ENCODE measurements around the gene FAM221B.

DNA sequence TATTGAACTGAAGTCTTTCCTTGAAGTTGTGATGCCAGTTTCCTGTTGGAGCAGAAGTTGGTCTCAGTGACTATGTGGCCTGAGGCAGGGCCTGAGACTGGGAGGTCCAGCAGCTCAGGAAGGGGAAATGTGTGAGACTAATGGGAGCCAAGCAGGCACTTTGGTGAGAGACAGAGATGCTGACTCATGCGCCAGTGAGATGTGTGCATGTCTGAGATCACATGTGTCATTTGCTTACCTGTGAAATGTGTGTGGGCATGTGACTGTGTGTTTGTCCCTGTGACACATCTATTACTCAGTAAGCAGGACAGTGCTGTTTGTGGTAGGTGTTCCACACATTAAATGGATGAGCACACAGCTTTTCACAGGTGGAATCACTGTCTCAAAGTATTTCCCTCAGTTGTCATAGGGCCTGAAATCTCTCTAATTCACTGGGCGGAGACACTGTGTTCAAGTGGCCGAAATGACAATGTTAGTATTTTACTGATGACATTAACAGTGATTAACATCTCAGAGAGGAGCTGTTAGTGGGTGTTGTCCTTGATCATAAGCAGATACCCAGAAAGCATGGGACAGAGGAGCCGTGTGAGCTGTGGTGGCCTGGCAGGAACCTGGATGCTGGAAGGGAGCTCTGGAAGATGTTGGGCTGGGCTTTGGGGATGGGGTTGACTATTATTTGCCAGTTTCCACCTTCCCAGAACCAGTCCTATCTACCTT lies 29.7 kb downstream of the FAM221B start:
- TF ChIP-seq, protein P1, sequence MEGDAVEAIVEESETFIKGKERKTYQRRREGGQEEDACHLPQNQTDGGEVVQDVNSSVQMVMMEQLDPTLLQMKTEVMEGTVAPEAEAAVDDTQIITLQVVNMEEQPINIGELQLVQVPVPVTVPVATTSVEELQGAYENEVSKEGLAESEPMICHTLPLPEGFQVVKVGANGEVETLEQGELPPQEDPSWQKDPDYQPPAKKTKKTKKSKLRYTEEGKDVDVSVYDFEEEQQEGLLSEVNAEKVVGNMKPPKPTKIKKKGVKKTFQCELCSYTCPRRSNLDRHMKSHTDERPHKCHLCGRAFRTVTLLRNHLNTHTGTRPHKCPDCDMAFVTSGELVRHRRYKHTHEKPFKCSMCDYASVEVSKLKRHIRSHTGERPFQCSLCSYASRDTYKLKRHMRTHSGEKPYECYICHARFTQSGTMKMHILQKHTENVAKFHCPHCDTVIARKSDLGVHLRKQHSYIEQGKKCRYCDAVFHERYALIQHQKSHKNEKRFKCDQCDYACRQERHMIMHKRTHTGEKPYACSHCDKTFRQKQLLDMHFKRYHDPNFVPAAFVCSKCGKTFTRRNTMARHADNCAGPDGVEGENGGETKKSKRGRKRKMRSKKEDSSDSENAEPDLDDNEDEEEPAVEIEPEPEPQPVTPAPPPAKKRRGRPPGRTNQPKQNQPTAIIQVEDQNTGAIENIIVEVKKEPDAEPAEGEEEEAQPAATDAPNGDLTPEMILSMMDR (IDR thresholded peaks at IDR 0.05): no peak
- no peak for TF ChIP-seq POLR2A (IDR thresholded peaks at IDR 0.05)

Data from Peyer's patch (tissue), 4 donors.